Activated T-helper 17 cell treated with anti-CD3 and anti-CD28 coated beads, Interleukin-2, amount 50 U/mL, for 72 hours (primary cell): ENCODE results near the gene ZNF532. TPM values are rescaled to one million over a fixed set of nuclear protein-coding genes. Genes with fewer than 3 reads are reported as not detected.

Experiments used
- ATAC-seq: fragments of 150-1000 bp; cut with Tn5 transposase; replicated peaks from 2 replicates; pipeline ENCODE4 v1.10.0; 2021; ENCODE audit warnings: mild to moderate bottlenecking, moderate library complexity
- H3K27ac Mint-ChIP-seq: one replicate; pipeline ENCODE4 v1.8.0; 2022; ENCODE audit warnings: mixed read lengths
- H3K27me3 Mint-ChIP-seq: one replicate; pipeline ENCODE4 v1.8.0; 2022; ENCODE audit warnings: mixed read lengths
- H3K36me3 Mint-ChIP-seq: one replicate; pipeline ENCODE4 v1.8.0; 2022; ENCODE audit warnings: low read depth, mild to moderate bottlenecking, mixed read lengths
- H3K4me1 Mint-ChIP-seq: one replicate; pipeline ENCODE4 v1.8.0; 2022; ENCODE audit warnings: mixed read lengths
- H3K4me3 Mint-ChIP-seq: one replicate; pipeline ENCODE4 v1.8.0; 2022; ENCODE audit warnings: mild to moderate bottlenecking, mixed read lengths
- H3K9me3 Mint-ChIP-seq: one replicate; pipeline ENCODE4 v1.8.0; 2022; ENCODE audit warnings: mixed read lengths
- total RNA-seq, 2 donors: library from RNA; stranded (reverse); gene quantifications; one replicate each; pipeline ENCODE4 v1.2.3, GENCODE V29; 2022

ZNF532 gene
- total RNA-seq, 2 donors from 2014 or later: 8.6 to 11.8 TPM

- no peaks in the 10 kb centered on the region for H3K36me3 Mint-ChIP-seq
- H3K4me3 Mint-ChIP-seq: no peak overlapping the region
- H3K9me3 Mint-ChIP-seq: no peaks in the 10 kb centered on the region
- ATAC-seq: no peak
- peaks cover 4% of the 10 kb centered on the region for H3K27me3 Mint-ChIP-seq
- no peak overlapping the region for H3K27ac Mint-ChIP-seq
- peaks cover 7% of the 10 kb centered on the region for H3K4me1 Mint-ChIP-seq
Measured at GRCh38 chr18:58895385-58895784, 30.7 kb downstream of the ZNF532 start.

- Mint-ChIP-seq H3K27me3 (peaks cover 3% of the 10 kb centered on the region), H3K36me3 (no peaks in the 10 kb centered on the region), H3K27ac (no peak overlapping the region), H3K4me1 (peaks cover 7% of the 10 kb centered on the region), H3K9me3 (no peaks in the 10 kb centered on the region), H3K4me3 (no peak overlapping the region)
- ATAC-seq: no peak
Measured at GRCh38 chr18:58896268-58896667, 31.6 kb downstream of the ZNF532 start.

- no peak overlapping the region for H3K4me3 Mint-ChIP-seq
Measured at GRCh38 chr18:58896734-58897508, 32.2 kb downstream of the ZNF532 start.

GRCh38 chr18:58898010-58898799 lies 33.5 kb downstream of the ZNF532 start:
- H3K27me3 Mint-ChIP-seq: peaks cover 3% of the 10 kb centered on the region
- no peak for ATAC-seq
- H3K27ac Mint-ChIP-seq: no peak overlapping the region
- H3K9me3 Mint-ChIP-seq: no peaks in the 10 kb centered on the region
- H3K36me3 Mint-ChIP-seq: no peaks in the 10 kb centered on the region
- no peak overlapping the region for H3K4me3 Mint-ChIP-seq
- H3K4me1 Mint-ChIP-seq: peaks cover 7% of the 10 kb centered on the region

More at GRCh38 chr18:58896734-58897508, 32.2 kb downstream of the ZNF532 start:
- Mint-ChIP-seq H3K4me1 (peaks cover 7% of the 10 kb centered on the region), H3K9me3 (no peaks in the 10 kb centered on the region), H3K27ac (no peak overlapping the region), H3K36me3 (no peaks in the 10 kb centered on the region), H3K27me3 (peaks cover 3% of the 10 kb centered on the region)
- ATAC-seq: no peak

DNA sequence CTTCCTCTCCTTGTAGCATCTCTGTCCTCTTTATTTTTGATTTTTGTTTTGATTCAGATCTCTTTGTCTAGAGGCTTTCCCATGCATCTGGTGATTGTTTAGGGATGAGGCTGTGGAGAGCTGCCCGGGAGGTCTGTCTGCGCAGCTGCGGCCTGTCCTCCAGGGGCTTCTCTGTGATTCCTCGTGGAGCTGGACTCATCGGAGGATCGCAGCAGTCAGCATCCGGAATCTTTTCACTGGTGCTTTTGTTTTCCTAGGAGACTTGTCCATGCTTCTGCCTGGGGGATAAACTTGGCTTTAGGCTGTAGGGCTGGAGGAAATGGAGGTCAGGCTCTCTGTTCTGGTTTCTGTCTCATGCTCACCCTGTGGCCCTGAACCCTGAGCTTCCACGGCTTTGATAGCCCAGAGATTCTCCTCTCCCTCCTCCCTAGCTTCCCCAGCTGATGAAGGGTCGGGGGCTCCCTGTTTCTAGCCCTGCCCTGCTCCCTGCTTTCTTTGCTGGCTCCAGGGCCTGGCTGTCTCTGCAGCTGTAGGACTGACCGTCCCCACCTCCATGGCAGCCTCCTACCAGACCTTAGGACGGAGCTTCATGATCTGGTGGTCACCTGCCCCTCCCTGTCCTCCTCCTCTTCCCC lies 35.5 kb downstream of the ZNF532 start:
- ATAC-seq: no peak
- H3K36me3 Mint-ChIP-seq: no peaks in the 10 kb centered on the region
- no peak overlapping the region for H3K4me3 Mint-ChIP-seq
- H3K27ac Mint-ChIP-seq: no peak overlapping the region
- peaks cover 7% of the 10 kb centered on the region for H3K4me1 Mint-ChIP-seq
- peaks cover 3% of the 10 kb centered on the region for H3K27me3 Mint-ChIP-seq
- no peaks in the 10 kb centered on the region for H3K9me3 Mint-ChIP-seq

GRCh38 chr18:58901143-58901542 lies 36.5 kb downstream of the ZNF532 start:
- no peak for ATAC-seq
- H3K27ac Mint-ChIP-seq: no peak overlapping the region
- H3K9me3 Mint-ChIP-seq: no peaks in the 10 kb centered on the region
- no peaks in the 10 kb centered on the region for H3K36me3 Mint-ChIP-seq
- H3K4me1 Mint-ChIP-seq: peaks cover 5% of the 10 kb centered on the region
- no peak overlapping the region for H3K4me3 Mint-ChIP-seq
- peaks cover 5% of the 10 kb centered on the region for H3K27me3 Mint-ChIP-seq

DNA sequence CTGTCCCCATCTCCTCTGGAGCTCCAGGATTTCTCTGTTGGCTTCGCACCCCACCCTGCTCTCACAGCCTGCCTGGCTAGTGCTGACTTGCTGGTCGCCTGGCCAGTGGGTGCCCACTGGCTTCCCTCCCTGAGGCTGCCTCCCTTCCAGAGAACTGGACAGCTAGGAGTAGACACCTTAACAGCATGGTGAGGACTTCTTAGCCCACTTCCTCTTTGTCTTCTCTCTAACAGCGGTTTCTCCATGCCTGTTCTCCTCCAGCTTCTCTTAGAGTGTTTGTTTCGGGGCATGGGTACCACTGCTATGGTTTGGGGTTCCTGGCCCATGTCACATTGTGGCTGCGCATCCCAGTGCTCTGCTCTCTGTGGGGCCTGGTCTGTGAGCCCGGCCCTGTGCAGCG lies 37.1 kb downstream of the ZNF532 start:
- Mint-ChIP-seq H3K27me3 (peaks cover 6% of the 10 kb centered on the region), H3K27ac (no peak overlapping the region), H3K4me1 (no peaks in the 10 kb centered on the region), H3K36me3 (no peaks in the 10 kb centered on the region), H3K4me3 (no peak overlapping the region), H3K9me3 (no peaks in the 10 kb centered on the region)
- no peak for ATAC-seq

DNA sequence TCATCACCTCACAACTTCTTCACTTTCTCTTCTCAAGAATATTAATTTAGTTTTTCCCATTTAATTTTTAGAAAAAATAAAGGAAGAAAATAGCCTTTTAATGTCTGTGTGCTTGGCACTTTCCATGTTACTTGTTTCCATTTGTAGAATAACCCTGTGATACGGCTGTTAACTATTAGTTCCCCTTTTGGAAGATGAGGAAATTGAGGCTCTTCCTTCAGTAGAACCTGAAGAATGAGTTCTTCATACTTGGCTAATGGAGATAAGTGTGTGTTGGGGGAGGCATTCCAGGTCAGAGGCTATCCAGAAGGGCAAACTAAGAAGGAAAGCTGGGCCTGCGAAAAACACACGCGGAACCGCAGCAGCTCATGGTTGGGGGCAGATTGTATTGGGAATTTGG lies 38.3 kb downstream of the ZNF532 start:
- H3K27ac Mint-ChIP-seq: no peak overlapping the region
- no peaks in the 10 kb centered on the region for H3K36me3 Mint-ChIP-seq
- H3K9me3 Mint-ChIP-seq: no peaks in the 10 kb centered on the region
- H3K27me3 Mint-ChIP-seq: peaks cover 9% of the 10 kb centered on the region
- no peak for ATAC-seq
- no peak overlapping the region for H3K4me3 Mint-ChIP-seq
- no peaks in the 10 kb centered on the region for H3K4me1 Mint-ChIP-seq

- Mint-ChIP-seq H3K9me3 (no peaks in the 10 kb centered on the region), H3K27me3 (peaks cover 9% of the 10 kb centered on the region), H3K4me3 (no peak overlapping the region), H3K36me3 (no peaks in the 10 kb centered on the region), H3K27ac (no peak overlapping the region), H3K4me1 (no peaks in the 10 kb centered on the region)
- no peak for ATAC-seq
Measured at GRCh38 chr18:58903533-58903932, 38.9 kb downstream of the ZNF532 start.

DNA sequence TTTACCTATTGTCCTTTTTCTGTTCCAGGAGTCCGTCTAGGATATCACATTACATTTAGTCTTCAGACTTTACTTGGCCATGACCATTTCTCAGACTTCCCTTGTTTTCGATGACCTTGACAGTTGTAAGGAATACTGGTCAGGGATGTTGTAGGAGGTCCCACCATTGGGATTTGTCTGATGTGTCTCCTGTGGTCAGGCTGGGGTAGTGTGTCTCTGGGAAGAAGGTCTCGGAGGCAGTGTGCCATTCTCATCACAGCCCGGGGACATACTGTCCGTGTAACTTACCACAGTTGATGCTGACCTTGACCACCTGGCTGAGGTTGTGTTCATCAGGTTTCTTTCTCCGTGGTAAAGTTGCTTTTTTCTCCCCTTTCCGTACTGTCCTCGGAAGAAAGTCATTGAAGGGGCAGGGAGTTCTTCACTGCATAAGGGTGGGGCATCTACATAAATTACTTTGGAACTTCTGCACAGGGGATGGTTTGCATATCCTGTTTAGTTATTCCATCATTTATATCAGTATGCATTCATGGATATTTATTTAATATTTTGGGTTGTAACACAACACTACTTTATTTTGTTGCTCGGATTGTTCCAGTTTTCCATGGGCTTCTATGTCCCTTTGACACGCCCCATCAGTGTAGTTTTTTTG lies 41.2 kb downstream of the ZNF532 start:
- no peak overlapping the region for H3K27ac Mint-ChIP-seq
- peaks cover 11% of the 10 kb centered on the region for H3K27me3 Mint-ChIP-seq
- H3K9me3 Mint-ChIP-seq: no peaks in the 10 kb centered on the region
- H3K4me3 Mint-ChIP-seq: no peak overlapping the region
- no peaks in the 10 kb centered on the region for H3K36me3 Mint-ChIP-seq
- H3K4me1 Mint-ChIP-seq: peaks cover 2% of the 10 kb centered on the region
- no peak for ATAC-seq

DNA sequence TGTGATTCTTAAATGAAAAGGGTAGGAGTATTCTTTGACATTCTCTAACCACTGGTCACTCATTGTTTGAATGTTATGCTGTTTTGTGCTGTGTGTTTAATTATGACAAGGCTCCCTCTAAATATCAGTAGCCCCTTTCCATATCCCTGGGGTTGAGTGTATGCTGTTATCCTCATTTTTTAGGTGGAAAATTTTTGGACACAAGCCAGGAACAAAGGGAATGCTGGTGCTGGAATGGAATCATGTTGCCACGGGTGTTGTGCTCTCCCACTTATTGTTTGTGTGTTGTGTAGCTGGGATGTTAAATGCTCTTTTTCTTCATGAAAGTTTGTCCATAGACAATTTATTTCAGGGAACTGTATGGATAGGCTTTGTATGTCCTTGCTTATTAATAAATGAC lies 43.3 kb downstream of the ZNF532 start:
- ATAC-seq: no peak
- H3K36me3 Mint-ChIP-seq: no peaks in the 10 kb centered on the region
- peaks cover 13% of the 10 kb centered on the region for H3K4me1 Mint-ChIP-seq
- H3K9me3 Mint-ChIP-seq: no peaks in the 10 kb centered on the region
- H3K27me3 Mint-ChIP-seq: peaks cover 9% of the 10 kb centered on the region
- H3K4me3 Mint-ChIP-seq: no peak overlapping the region
- no peak overlapping the region for H3K27ac Mint-ChIP-seq

DNA sequence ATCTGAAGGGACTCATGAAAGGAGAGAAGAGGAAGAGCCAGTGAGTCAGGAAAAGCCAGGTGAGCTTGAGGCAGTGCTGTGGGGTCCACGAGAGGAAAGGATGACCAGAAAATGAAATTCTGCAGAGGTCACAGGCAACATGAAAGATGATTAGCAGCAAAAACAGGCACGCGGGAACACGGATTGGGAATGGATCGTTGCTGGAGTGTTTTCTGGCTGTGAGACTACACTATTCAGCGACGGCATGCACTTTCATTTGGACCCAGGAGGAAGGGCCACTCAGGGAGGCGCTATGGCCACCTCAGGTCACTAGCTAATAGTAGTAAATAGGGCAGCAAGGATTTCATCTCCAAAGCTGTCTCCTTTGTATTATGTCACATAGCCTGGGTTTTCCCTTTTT lies 44.8 kb downstream of the ZNF532 start:
- Mint-ChIP-seq H3K4me3 (no peak overlapping the region), H3K27ac (no peak overlapping the region), H3K27me3 (peaks cover 9% of the 10 kb centered on the region), H3K9me3 (no peaks in the 10 kb centered on the region), H3K36me3 (no peaks in the 10 kb centered on the region), H3K4me1 (peaks cover 15% of the 10 kb centered on the region)
- no peak for ATAC-seq

GRCh38 chr18:58911241-58911640 lies 46.6 kb downstream of the ZNF532 start:
- Mint-ChIP-seq H3K4me3 (peak overlapping the region; percentile 34), H3K27me3 (peaks cover 7% of the 10 kb centered on the region), H3K36me3 (no peaks in the 10 kb centered on the region), H3K27ac (peak overlapping the region; percentile 31), H3K9me3 (no peaks in the 10 kb centered on the region), H3K4me1 (peaks cover 15% of the 10 kb centered on the region)
- no peak for ATAC-seq

DNA sequence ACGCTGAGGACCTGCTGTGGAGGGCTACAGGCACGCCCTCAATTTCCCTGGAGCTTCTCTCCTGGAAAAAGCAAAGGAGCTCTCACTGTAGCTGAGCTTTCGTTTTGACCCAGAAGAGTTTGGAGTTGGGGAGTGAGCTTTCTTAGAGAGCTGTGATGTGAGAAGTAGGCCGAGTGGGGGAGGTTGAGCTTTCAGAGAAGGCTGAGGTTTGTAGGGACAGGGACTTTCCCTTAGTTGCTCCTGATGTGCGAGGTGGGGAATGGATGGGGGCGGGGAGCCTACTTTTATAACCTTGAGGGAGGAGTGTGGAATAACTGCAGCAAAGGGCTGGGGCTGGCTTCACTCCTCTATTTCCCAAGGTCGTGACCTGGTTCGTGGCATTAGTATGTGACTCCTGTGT lies 47.1 kb downstream of the ZNF532 start:
- Mint-ChIP-seq H3K4me3 (peak overlapping the region; percentile 34), H3K9me3 (no peaks in the 10 kb centered on the region), H3K4me1 (peaks cover 15% of the 10 kb centered on the region), H3K36me3 (no peaks in the 10 kb centered on the region), H3K27ac (no peak overlapping the region), H3K27me3 (peaks cover 7% of the 10 kb centered on the region)
- ATAC-seq: peak; percentile 52
